ENCODE data around the gene PRR5. TPM values are rescaled to one million over a fixed set of nuclear protein-coding genes. Genes with fewer than 3 reads are reported as not detected.
"Not testable (repeated sequence)": the region's sequence is repeated elsewhere in the genome, so short reads cannot be mapped to it uniquely, and the experiment has no call there.

PRR5 gene
- total RNA-seq, 2 experiments from 2014 or later: 29.7 to 30.6 TPM

- Mint-ChIP-seq H3K9me3 (no peaks in the 10 kb centered on the region), H3K27ac (no peak overlapping the region), H3K27me3 (no peaks in the 10 kb centered on the region), H3K4me1 (peaks cover 69% of the 10 kb centered on the region), H3K4me3 (no peak overlapping the region), H3K36me3 (ENCODE audit: low read depth) (peaks cover 4% of the 10 kb centered on the region)
- DNase-seq: no peak
- ChIA-PET POLR2A (no interaction called here), CTCF (no interaction called here)
Measured at GRCh38 chr22:44677871-44678555, 24.0 kb upstream of the PRR5 start.

GRCh38 chr22:44678556-44679305, 23.3 kb upstream of the PRR5 start:
- Mint-ChIP-seq H3K27ac (peak overlapping the region; percentile 75), H3K4me1 (peaks cover 70% of the 10 kb centered on the region), H3K36me3 (ENCODE audit: low read depth) (peaks cover 4% of the 10 kb centered on the region), H3K9me3 (no peaks in the 10 kb centered on the region), H3K4me3 (no peak overlapping the region), H3K27me3 (no peaks in the 10 kb centered on the region)
- POLR2A ChIA-PET: no interaction called here
- DNase-seq: no peak
- CTCF ChIA-PET: no interaction called here

GRCh38 chr22:44679306-44679647, 22.7 kb upstream of the PRR5 start:
- peaks cover 72% of the 10 kb centered on the region for H3K4me1 Mint-ChIP-seq
- CTCF ChIA-PET; H3K27ac Mint-ChIP-seq; H3K36me3 Mint-ChIP-seq (ENCODE audit: low read depth); H3K4me3 Mint-ChIP-seq; POLR2A ChIA-PET; H3K27me3 Mint-ChIP-seq; DNase-seq; H3K9me3 Mint-ChIP-seq: not testable (repeated sequence)

- Mint-ChIP-seq H3K4me1 (peaks cover 79% of the 10 kb centered on the region), H3K9me3 (no peaks in the 10 kb centered on the region), H3K4me3 (no peak overlapping the region), H3K36me3 (ENCODE audit: low read depth) (peaks cover 4% of the 10 kb centered on the region), H3K27ac (peak overlapping the region; percentile 36), H3K27me3 (no peaks in the 10 kb centered on the region)
- ChIA-PET POLR2A (no interaction called here), CTCF (interaction anchor here (1.3 kb wide), 1 partner anchor 16 kb away, joined by 3 read pairs; no protein-coding TSS in a partner anchor)
- no peak for DNase-seq
Measured at GRCh38 chr22:44680058-44680457, 21.9 kb upstream of the PRR5 start.

GRCh38 chr22:44680481-44680894, 21.5 kb upstream of the PRR5 start:
- POLR2A ChIA-PET: no interaction called here
- Mint-ChIP-seq H3K27me3 (no peaks in the 10 kb centered on the region), H3K9me3 (no peaks in the 10 kb centered on the region), H3K4me3 (no peak overlapping the region), H3K36me3 (ENCODE audit: low read depth) (peaks cover 4% of the 10 kb centered on the region), H3K27ac (no peak overlapping the region), H3K4me1 (peaks cover 80% of the 10 kb centered on the region)
- CTCF ChIA-PET: interaction anchor here (1.3 kb wide), 1 partner anchor 16 kb away, joined by 3 read pairs; no protein-coding TSS in a partner anchor
- no peak for DNase-seq

- peaks cover 73% of the 10 kb centered on the region for H3K4me1 Mint-ChIP-seq
- peaks cover 9% of the 10 kb centered on the region for H3K36me3 Mint-ChIP-seq (ENCODE audit: low read depth)
- no peak overlapping the region for H3K4me3 Mint-ChIP-seq
- no peak for DNase-seq
- H3K9me3 Mint-ChIP-seq: no peaks in the 10 kb centered on the region
- H3K27me3 Mint-ChIP-seq: no peaks in the 10 kb centered on the region
- ChIA-PET CTCF (interaction anchor here (1.1 to 1.6 kb wide), 3 partner anchors 12 to 20 kb away, joined by 3 to 6 read pairs (median 3); no protein-coding TSS in a partner anchor), POLR2A (no interaction called here)
- H3K27ac Mint-ChIP-seq: peak overlapping the region; percentile 73
Measured at GRCh38 chr22:44682556-44683168, 19.3 kb upstream of the PRR5 start.

GRCh38 chr22:44683237-44683636, 18.8 kb upstream of the PRR5 start:
- DNase-seq: peak; percentile 39
- H3K27me3 Mint-ChIP-seq: no peaks in the 10 kb centered on the region
- H3K27ac Mint-ChIP-seq: peak overlapping the region; percentile 73
- H3K4me1 Mint-ChIP-seq: peaks cover 73% of the 10 kb centered on the region
- H3K9me3 Mint-ChIP-seq: no peaks in the 10 kb centered on the region
- H3K36me3 Mint-ChIP-seq (ENCODE audit: low read depth): peaks cover 9% of the 10 kb centered on the region
- CTCF ChIA-PET: interaction anchor here (1.2 to 1.6 kb wide), 3 partner anchors 15 to 27 kb away, joined by 3 to 6 read pairs (median 3); no protein-coding TSS in a partner anchor
- POLR2A ChIA-PET: no interaction called here
- peak overlapping the region; percentile 28 for H3K4me3 Mint-ChIP-seq

GRCh38 chr22:44683881-44684280, 18.1 kb upstream of the PRR5 start:
- ChIA-PET CTCF (interaction anchor here (0.6 to 2.9 kb wide), 16 partner anchors 8 to 1049 kb away, joined by 3 to 41 read pairs (median 9); no protein-coding TSS in a partner anchor), POLR2A (no interaction called here)
- Mint-ChIP-seq H3K36me3 (ENCODE audit: low read depth) (peaks cover 9% of the 10 kb centered on the region), H3K27ac (peak overlapping the region; percentile 54), H3K9me3 (no peaks in the 10 kb centered on the region), H3K4me3 (no peak overlapping the region), H3K4me1 (peaks cover 70% of the 10 kb centered on the region), H3K27me3 (no peaks in the 10 kb centered on the region)
- no peak for DNase-seq

- CTCF ChIA-PET: interaction anchor here (0.6 to 2.9 kb wide), 37 partner anchors 8 to 1232 kb away, joined by 3 to 41 read pairs (median 4); partner anchors contain the start of genes NUP50 and PARVG
- H3K27ac Mint-ChIP-seq: peak overlapping the region; percentile 93
Measured at GRCh38 chr22:44684506-44685383, 17.3 kb upstream of the PRR5 start.

GRCh38 chr22:44685384-44686056, 16.5 kb upstream of the PRR5 start:
- peaks cover 9% of the 10 kb centered on the region for H3K36me3 Mint-ChIP-seq (ENCODE audit: low read depth)
- POLR2A ChIA-PET: no interaction called here

More at GRCh38 chr22:44684506-44685383, 17.3 kb upstream of the PRR5 start:
- H3K9me3 Mint-ChIP-seq: no peaks in the 10 kb centered on the region
- H3K36me3 Mint-ChIP-seq (ENCODE audit: low read depth): peaks cover 9% of the 10 kb centered on the region
- peak; percentile 89 for DNase-seq
- no peaks in the 10 kb centered on the region for H3K27me3 Mint-ChIP-seq
- H3K4me3 Mint-ChIP-seq: no peak overlapping the region
- POLR2A ChIA-PET: interaction anchor here (0.6 kb wide), 1 partner anchor 14 kb away, joined by 3 read pairs; no protein-coding TSS in a partner anchor
- peaks cover 64% of the 10 kb centered on the region for H3K4me1 Mint-ChIP-seq

GRCh38 chr22:44686873-44687600, 15.0 kb upstream of the PRR5 start:
- ChIA-PET CTCF (interaction anchor here (0.8 kb wide), 1 partner anchor 33 kb away, joined by 4 read pairs; no protein-coding TSS in a partner anchor), POLR2A (no interaction called here)
- DNase-seq: no peak
- H3K36me3 Mint-ChIP-seq (ENCODE audit: low read depth): peaks cover 5% of the 10 kb centered on the region
- H3K4me3 Mint-ChIP-seq: no peak overlapping the region
- peaks cover 44% of the 10 kb centered on the region for H3K4me1 Mint-ChIP-seq
- H3K27ac Mint-ChIP-seq: peak overlapping the region; percentile 59
- H3K9me3 Mint-ChIP-seq: no peaks in the 10 kb centered on the region
- H3K27me3 Mint-ChIP-seq: no peaks in the 10 kb centered on the region

More at GRCh38 chr22:44685384-44686056, 16.5 kb upstream of the PRR5 start:
- no peaks in the 10 kb centered on the region for H3K9me3 Mint-ChIP-seq
- CTCF ChIA-PET: interaction anchor here (0.6 to 2.9 kb wide), 32 partner anchors 8 to 1232 kb away, joined by 3 to 41 read pairs (median 4); partner anchors contain the start of genes NUP50 and PARVG
- DNase-seq: peak; percentile 87
- peak overlapping the region; percentile 19 for H3K4me3 Mint-ChIP-seq
- peaks cover 58% of the 10 kb centered on the region for H3K4me1 Mint-ChIP-seq
- H3K27ac Mint-ChIP-seq: peak overlapping the region; percentile 93
- H3K27me3 Mint-ChIP-seq: no peaks in the 10 kb centered on the region

All from activated CD4-positive, alpha-beta T cell treated with anti-CD3 and anti-CD28 coated beads, Interleukin-2, amount 10 ng/mL, durations not matched to agents 7 days and 5 days (primary cell).